ENCODE measurements around the gene OTOG. TPM values are rescaled to one million over a fixed set of nuclear protein-coding genes. Genes with fewer than 3 reads are reported as not detected.
"Not testable (repeated sequence)": the region's sequence is repeated elsewhere in the genome, so short reads cannot be mapped to it uniquely, and the experiment has no call there.

The OTOG gene
- polyA plus RNA-seq, 12 donors, result 0.01 to 0.04 (median 0.02) TPM; not detected in 6

GRCh38 chr11:17604201-17604914, 57.3 kb downstream of the OTOG start:
- DNase-seq, result no peak

GRCh38 chr11:17604915-17605233, 57.8 kb downstream of the OTOG start:
- DNase-seq, result no peak

- no peak for DNase-seq
Observed at GRCh38 chr11:17605651-17606122, 58.6 kb downstream of the OTOG start.

- DNase-seq, result no peak
Observed at GRCh38 chr11:17606233-17607082, 59.4 kb downstream of the OTOG start.

DNA sequence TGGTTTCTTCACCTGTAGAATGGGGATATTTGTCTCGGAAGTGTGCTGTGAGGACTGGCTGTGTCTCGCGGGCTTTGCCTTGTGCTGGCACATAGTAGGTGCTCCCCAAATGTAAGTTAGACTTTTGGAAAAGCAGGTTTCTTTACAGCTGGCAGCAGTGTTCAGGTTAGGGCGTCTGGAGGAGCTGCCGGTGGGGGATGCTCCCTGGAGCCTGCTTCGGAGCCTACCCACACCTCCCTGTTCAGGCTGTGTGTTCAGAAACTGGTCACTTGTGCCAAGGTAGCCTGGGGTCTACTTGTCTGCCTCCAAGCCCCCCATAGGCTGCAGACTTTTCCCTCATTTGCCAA, 60.0 kb downstream of the OTOG start:
- no peak for DNase-seq

- DNase-seq, result no peak
Observed at GRCh38 chr11:17607591-17608570, 60.8 kb downstream of the OTOG start.

DNA sequence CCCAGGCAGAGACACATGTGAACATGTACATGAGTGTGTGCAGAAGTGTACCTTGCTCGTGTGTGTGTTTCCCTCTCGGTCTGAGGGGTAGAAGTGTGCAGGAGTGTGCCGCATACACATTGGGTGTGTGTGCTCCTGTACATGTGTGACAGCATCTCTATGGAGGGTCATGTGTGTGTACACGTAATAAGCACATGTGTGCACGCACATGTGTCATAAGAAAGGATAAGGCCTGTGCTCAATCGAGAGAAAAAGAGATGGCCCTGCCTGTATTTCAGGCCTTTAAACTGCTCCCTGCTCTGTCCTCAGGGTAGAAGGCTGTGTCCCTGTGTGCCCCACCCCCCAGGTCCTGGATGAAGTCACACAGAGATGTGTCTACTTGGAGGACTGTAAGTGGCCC, 61.8 kb downstream of the OTOG start:
- DNase-seq, result no peak

GRCh38 chr11:17609291-17610084, 62.4 kb downstream of the OTOG start:
- no peak for DNase-seq

DNA sequence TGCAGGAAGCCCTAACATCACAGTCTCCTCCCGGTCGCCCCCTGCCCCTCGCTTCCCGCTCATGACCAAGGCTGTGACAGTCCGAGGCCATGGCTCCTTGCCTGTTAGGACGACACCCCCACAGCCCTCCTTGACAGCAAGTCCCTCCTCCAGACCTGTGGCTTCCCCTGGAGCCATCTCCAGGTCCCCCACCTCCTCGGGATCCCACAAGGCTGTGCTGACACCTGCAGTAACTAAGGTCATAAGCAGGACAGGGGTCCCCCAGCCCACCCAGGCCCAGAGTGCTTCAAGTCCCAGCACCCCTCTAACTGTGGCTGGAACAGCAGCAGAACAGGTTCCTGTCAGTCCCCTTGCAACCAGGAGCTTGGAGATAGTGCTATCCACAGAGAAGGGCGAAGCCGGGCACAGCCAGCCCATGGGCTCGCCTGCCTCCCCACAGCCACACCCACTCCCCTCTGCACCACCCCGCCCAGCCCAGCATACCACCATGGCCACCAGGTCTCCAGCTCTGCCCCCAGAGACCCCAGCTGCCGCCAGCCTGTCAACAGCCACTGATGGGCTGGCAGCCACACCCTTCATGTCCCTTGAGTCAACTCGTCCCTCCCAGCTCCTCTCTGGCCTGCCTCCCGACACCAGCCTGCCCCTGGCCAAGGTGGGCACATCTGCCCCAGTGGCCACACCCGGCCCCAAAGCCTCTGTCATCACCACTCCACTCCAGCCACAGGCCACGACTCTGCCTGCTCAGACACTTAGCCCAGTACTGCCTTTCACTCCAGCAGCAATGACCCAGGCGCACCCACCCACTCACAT, 63.2 kb downstream of the OTOG start:
- DNase-seq, result no peak

DNA sequence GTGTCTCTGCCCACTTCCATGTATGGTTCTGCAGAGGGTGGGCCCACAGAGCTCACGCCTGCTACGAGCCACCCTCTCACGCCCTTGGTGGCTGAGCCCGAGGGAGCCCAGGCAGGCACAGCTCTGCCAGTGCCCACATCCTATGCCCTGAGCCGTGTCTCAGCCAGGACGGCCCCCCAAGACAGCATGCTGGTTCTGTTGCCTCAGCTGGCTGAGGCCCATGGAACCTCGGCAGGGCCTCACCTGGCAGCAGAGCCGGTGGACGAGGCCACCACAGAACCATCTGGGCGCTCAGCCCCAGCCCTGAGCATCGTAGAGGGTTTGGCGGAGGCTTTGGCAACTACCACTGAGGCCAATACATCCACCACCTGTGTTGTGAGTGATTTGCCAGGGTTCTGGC, 64.0 kb downstream of the OTOG start:
- DNase-seq, result no peak

DNA sequence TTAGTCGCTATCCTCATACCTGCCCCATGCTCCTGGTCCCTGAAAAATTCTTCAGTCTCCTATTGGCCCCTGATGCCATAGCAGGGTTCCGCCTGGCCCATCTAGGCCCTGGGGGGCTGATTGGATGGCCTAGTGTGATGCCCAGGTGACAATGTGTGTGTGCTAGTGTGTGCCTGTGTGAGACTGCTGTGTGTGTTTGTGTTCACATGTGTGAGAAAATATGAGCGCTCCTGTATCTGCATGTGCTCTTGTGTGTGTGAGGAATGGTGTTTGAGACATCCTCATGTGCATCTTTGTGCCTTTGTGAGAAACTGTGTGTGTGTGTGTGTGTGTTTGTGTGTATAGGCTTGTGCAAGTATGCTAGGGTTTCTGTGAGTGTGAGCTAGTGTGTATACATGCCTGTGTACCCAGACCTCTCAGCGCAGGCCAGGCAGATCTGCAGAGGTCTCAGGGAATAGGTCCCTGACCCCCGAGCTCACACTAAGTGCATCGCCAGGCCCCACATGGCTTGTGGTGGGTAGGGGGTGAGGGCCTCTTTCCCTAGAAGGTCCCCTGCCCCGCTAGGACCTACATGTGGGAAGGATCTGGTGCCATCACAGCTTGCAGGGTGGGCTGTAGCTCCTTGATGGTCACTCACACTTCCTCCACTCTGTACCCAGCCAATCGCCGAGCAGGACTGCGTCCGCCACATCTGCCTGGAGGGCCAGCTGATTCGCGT, 64.6 kb downstream of the OTOG start:
- DNase-seq, result no peak

- no peak for DNase-seq
Observed at GRCh38 chr11:17612221-17613188, 65.4 kb downstream of the OTOG start.

DNA sequence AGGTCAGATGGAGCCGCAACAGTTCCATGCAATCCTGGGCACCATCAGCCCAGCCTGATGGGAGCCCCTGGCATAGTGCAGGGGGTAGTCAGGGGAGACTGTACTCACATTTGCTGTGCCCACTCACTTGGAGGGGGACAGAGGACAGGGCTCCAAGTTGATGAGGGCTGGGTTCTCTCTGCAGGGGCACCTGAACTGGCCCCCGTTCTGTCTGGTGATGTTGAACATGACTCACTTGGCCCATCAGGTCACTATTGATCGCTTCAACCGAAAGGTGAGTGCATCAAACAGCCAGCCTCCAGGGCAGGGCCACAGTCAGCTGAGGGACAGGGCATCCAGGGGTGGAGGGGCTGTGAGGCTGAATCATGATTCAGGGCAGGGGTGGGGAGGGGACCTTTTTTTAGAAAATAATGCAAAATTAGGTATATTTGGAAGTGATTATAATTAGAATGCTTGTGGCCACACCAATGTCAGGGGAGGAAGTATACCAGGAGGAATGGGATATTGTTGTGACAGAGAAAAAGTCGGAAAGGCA, 66.4 kb downstream of the OTOG start:
- no peak for DNase-seq

DNA sequence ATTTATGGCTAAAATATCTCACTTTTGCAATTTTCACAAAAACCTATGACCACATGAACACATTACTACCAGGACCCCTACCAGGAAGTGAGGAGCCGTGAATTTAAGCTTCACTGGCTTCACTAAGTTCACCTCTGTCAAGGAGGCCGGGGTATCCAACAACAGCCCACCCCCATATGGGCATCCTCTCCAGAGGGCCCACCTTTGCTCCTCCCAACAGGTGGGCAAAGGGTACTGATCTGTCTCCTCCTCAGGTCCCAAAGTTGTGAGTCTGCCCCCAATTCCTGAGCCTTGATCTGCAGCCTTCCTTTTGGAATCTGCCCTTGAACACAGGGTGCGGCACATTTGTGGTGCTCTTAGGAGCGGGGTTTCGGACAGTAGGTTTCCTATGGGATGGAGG, 66.9 kb downstream of the OTOG start:
- DNase-seq, result no peak

DNA sequence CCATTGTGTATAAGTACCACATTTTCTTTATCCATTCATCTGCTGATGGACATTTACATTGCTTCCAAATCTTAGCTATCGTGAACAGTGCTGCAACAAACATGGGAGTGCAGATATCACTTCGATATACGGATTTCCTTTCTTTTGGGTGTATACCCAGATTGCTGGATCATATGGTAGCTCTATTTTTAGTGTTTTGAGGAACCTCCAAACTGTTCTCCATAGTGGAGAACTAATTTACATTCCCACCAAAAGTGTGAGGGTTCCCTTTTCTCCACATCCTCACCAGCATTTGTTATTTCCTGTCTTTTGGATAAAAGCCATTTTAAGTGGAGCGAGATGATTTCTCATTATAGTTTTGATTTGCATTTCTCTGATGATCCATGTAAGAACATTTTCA, 75.7 kb downstream of the OTOG start:
- not testable (repeated sequence) for DNase-seq

- DNase-seq, result no peak
Observed at GRCh38 chr11:17629113-17629512, 82.1 kb downstream of the OTOG start.

GRCh38 chr11:17630936-17631335, 83.9 kb downstream of the OTOG start:
- no peak for DNase-seq

- no peak for DNase-seq
Observed at GRCh38 chr11:17631702-17632365, 84.8 kb downstream of the OTOG start.

Data from muscle of arm (tissue), 12 donors.